ENCODE measurements around the gene KL.

Gene KL

GRCh38 chr13:33115274-33115673, 99.1 kb downstream of the KL start:
- Mint-ChIP-seq H3K27ac (no peak overlapping the region), H3K4me1 (ENCODE audit: low read depth) (no peaks in the 10 kb centered on the region)

More at GRCh38 chr13:33115274-33115673, 99.1 kb downstream of the KL start:
- Mint-ChIP-seq H3K9me3 (no peaks in the 10 kb centered on the region), H3K4me3 (no peak overlapping the region), H3K27me3 (peaks cover 5% of the 10 kb centered on the region), H3K36me3 (ENCODE audit: low read depth) (no peaks in the 10 kb centered on the region)
